Epithelial cell of proximal tubule (primary cell): ENCODE data around the gene ARHGAP26. TPM values are rescaled to one million over a fixed set of nuclear protein-coding genes. Genes with fewer than 3 reads are reported as not detected.

Experiments used
- DNase-seq: peaks from one replicate; pipeline ENCODE4 v3.0.0-alpha.2; 2011; ENCODE audit warnings: low read depth
- H3K4me3 ChIP-seq: 2 replicates; pipeline ENCODE4 v1.5.1; 2011; ENCODE audit warnings: low read depth, mild to moderate bottlenecking, low read length
- total RNA-seq: library from RNA; depleted of rRNA; stranded (reverse); fragments of >200 nt; gene quantifications from 2 replicates; pipeline ENCODE4 v1.2.3, GENCODE V29; 2015
- TF ChIP-seq, protein P1 (sequence below): conservative IDR thresholded peaks from 2 replicates; pipeline ENCODE4 v1.5.1; 2012; ENCODE audit warnings: low read depth, mild to moderate bottlenecking, low read length

Gene ARHGAP26
- total RNA-seq, 1 donor from 2014 or later = 7.0 TPM

DNA sequence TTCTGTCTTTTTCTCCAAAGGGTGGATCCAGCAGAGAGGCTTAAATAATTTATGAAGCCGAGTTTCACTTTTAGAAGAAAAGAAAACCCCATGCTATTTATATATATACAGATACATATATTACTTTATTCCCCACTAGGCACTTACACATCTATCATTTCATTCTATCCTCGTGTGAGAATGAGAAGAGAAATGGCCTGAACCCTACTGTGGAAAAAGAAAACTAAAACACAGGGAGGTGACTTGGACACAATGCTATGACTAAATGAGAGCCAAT, 438.1 kb downstream of the ARHGAP26 start:
- H3K4me3 ChIP-seq = no peak overlapping the region
- TF ChIP-seq, protein P1, sequence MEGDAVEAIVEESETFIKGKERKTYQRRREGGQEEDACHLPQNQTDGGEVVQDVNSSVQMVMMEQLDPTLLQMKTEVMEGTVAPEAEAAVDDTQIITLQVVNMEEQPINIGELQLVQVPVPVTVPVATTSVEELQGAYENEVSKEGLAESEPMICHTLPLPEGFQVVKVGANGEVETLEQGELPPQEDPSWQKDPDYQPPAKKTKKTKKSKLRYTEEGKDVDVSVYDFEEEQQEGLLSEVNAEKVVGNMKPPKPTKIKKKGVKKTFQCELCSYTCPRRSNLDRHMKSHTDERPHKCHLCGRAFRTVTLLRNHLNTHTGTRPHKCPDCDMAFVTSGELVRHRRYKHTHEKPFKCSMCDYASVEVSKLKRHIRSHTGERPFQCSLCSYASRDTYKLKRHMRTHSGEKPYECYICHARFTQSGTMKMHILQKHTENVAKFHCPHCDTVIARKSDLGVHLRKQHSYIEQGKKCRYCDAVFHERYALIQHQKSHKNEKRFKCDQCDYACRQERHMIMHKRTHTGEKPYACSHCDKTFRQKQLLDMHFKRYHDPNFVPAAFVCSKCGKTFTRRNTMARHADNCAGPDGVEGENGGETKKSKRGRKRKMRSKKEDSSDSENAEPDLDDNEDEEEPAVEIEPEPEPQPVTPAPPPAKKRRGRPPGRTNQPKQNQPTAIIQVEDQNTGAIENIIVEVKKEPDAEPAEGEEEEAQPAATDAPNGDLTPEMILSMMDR = no peak
- DNase-seq = no peak

DNA sequence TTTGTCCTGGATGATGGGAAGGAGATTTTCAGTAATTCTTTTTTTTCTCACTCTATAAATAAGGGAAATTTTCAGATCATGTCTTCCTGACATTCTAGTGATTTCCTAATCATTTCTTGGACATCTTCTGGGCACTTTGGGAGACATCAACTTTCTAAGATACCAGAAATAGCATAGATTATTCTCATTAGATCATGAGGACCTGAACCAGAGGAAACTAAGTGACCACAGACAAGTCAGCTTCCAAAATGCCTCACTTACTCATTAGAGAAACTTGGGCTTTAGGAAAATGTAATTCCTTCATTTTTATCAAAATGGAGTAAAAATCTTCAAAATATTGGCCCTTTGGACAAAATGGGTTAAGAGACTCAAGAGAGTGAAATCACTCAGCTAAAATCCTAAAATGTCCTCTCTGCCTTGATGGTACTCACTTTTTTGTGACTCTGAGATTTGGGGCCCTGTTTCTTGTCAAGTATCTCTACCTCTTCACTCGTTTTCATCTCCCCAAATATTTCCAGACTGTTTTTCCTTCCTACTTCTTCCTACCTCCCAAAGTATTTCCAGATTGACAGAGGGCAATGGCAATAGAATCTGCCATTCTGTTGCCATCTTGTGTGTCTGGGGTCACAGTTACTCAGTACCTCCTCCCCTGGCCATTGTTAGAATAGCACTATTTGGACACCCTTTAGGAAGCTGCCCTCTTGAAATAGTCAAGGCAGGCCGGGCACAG, 438.8 kb downstream of the ARHGAP26 start:
- TF ChIP-seq, protein P1 = peak; percentile 42
- no peak for DNase-seq
- H3K4me3 ChIP-seq = no peak overlapping the region

DNA sequence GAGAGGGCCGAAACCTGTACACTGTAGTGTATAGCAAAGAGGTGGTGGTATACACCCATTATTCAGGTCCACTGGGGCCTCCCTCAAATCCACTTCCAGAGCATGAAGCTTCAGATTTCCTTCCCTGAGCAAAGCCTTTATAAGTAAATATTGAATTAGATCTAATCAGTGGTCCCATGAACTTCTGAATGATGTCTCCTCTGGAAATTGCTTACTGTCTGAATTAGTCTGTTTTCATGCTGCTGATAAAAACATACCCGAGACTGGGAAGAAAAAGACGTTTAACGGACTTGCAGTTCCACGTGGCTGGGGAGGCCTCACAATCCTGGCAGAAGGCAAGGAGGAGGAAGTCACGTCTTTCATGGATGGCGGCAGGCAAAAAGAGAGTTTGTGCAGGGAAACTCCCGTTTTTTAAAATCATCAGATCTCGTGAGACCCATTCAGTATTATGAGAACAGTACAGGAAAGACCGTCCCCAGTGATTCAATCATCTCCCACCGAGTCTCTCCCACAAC, 439.8 kb downstream of the ARHGAP26 start:
- DNase-seq = no peak

DNA sequence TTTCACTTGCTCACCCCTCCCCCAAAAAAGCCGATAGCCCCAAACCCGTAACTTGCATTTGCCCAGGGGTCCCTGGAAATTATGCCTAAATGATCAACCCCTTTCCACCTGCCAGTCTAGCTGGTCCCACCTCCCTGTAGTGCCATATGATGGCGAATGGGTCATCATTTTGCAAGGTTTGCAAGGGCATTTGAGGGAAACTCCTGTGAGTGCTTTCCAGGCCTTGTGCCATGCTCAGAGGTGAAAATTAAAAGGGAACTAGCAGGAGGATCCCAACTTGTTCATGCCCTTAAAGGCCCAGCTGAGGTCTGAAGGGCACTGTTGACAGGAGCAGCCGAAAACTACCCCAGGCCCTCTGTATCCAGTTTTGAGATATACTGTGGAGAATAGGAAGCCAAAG, 440.4 kb downstream of the ARHGAP26 start:
- TF ChIP-seq, protein P1 = no peak
- no peak for DNase-seq
- H3K4me3 ChIP-seq = no peak overlapping the region

More for the DNA sequence above, 439.8 kb downstream of the ARHGAP26 start:
- TF ChIP-seq, protein P1 = no peak
- no peak overlapping the region for H3K4me3 ChIP-seq

DNA sequence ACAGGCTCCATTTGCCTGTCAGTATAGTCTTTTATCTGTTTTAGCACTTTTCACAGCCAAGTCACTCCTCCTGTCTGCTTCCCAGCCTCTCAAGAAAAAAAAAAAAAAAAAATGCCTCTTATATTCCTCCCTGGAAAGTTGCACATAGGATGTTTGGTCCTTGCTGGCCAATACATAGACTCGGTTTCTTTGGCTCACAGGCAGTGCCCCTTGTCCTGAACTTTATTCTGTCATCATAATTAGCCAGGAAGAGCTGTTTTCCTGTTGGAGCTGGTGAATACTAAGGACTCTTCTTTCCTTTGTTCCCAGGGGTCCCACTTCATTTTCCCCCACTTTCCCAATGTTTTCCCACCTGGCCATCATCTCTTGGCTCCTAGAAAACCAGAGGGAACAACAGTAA, 442.1 kb downstream of the ARHGAP26 start:
- no peak overlapping the region for H3K4me3 ChIP-seq
- TF ChIP-seq, protein P1 = no peak
- no peak for DNase-seq

DNA sequence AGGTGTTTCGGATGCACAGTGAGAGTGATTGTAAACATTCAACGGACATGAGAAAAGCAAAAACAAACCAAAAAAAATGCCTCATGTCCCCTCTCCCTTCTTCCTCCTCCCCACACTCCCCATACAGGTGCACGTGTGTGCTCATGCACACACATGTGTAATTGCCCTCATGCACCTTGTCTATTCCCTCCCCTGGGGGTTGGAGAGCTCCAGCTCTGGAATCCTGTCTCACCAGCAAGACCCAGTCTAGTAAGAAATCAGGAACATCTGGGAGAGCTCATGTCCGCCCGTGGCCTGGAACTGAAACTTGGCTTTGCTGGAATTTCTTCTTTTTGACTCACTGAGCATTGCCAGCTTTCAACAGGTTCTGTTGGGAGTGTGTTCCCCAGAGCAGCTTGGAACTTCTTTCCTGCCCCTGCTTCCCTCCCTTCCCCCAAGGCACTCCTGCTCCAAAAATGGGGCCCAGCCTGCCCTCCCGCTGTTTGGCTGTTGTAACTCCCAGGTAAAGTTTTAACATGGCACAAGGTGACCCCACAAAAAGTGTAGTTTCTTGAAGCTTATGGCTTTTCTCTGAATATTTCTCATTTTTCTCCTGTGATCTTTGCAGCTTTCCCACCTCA, 443.2 kb downstream of the ARHGAP26 start:
- TF ChIP-seq, protein P1 = no peak
- no peak overlapping the region for H3K4me3 ChIP-seq
- no peak for DNase-seq
